GM12874 (cell line): ENCODE data around the gene PSPC1.

Source experiments
- TF ChIP-seq, protein P1 (sequence below): IDR thresholded peaks from 2 replicates; pipeline ENCODE4 v1.5.1; 2011; ENCODE audit warnings: low read depth, mild to moderate bottlenecking, control low read depth, low read length, moderate library complexity; ENCODE audit not compliant: insufficient read depth

The PSPC1 gene

GRCh38 chr13:19769854-19770253 lies 12.9 kb downstream of the PSPC1 start:
- TF ChIP-seq, protein P1, sequence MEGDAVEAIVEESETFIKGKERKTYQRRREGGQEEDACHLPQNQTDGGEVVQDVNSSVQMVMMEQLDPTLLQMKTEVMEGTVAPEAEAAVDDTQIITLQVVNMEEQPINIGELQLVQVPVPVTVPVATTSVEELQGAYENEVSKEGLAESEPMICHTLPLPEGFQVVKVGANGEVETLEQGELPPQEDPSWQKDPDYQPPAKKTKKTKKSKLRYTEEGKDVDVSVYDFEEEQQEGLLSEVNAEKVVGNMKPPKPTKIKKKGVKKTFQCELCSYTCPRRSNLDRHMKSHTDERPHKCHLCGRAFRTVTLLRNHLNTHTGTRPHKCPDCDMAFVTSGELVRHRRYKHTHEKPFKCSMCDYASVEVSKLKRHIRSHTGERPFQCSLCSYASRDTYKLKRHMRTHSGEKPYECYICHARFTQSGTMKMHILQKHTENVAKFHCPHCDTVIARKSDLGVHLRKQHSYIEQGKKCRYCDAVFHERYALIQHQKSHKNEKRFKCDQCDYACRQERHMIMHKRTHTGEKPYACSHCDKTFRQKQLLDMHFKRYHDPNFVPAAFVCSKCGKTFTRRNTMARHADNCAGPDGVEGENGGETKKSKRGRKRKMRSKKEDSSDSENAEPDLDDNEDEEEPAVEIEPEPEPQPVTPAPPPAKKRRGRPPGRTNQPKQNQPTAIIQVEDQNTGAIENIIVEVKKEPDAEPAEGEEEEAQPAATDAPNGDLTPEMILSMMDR = no peak

DNA sequence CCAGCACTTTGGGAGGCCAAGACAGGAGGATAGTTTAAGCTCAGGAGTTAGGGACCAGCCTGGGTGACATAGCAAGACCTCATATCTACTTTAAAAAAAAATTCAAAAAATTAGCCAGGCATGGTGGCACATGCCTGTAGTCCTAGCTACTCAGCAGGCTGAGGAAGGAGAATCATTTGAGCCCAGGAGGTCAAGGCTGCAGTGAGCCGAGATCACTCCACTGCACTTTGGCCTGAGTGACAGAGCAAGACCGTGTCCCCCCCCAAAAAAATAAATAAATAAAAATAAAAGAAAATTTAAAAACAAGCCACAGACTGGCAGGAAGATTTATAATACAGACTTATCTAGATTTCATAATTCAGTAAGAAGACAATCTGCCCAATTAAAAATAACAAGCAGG lies 14.8 kb downstream of the PSPC1 start:
- TF ChIP-seq, protein P1 = no peak

DNA sequence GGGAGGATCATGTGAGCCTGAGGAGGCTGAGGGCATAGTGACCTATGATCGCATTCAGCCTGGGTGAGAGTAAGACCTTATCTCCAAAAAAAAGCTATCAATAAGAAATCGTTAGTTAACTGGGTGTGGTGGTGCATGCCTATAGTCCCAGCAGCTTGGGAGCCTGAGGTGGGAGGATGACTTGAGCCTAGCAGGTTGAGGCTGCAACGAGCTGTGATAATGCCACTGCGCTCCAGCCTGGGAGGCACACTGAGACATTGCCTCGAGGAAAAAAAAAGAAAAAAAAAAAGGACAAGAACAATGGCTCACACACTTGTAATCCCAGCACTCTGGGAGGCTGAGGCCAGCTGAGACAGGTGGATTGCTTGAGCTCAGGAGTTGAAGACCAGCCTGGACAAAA lies 16.2 kb downstream of the PSPC1 start:
- TF ChIP-seq, protein P1 = no peak

DNA sequence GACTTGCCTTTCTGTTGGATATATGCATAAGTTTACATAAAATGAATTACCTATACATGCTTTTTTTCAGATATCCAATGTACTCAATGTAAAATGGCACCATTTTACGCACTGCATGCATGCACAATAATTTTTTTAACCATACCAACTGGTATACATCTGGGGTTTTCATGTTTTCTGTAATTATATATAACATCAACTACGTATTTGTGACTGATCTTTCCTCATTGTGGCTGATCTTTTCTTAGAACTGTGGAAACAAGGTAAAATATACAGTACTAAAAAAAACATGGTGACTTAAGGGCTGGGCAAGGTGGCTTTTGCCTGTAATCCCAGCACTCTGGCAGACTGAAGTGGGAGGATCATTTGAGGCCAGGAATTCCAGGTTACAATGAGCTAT lies 18.5 kb downstream of the PSPC1 start:
- TF ChIP-seq, protein P1 = no peak

- TF ChIP-seq, protein P1 = no peak
Measured at GRCh38 chr13:19763618-19764017, 19.1 kb downstream of the PSPC1 start.

GRCh38 chr13:19759669-19760068 lies 23.1 kb downstream of the PSPC1 start:
- TF ChIP-seq, protein P1 = no peak

GRCh38 chr13:19742643-19743042 lies 40.1 kb downstream of the PSPC1 start:
- TF ChIP-seq, protein P1 = no peak
